NCI-H187 treated with DMSO at 0.1 percent for 48 hours (cell line): Measurements from ENCODE around the gene DOC2B.

Experiments
- DNase-seq: peaks from one replicate; lab custom pipeline; 2025; lab: John Stamatoyannopoulos, UW

The DOC2B gene

DNA sequence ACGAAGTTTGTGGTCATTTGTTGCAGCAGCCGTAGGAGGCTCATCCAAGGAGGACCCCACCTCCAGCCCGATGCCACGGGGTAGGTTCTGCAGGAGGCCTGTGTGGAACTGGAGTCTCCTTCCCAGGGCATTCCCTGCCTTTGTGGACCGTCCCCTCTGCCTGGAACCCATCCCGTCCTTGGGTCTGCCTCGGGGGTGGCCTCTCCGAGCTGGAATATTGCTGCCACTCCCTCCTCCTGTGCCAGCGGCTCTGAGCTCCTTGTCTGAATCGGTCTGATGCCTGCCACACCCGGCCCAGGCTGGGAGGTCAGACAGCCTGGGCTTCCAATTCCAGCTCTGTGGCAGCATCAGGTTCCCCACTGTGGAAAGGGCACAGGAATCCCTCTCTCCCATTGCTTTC is 18.8 kb downstream of the DOC2B start:
- DNase-seq, result no peak

DNA sequence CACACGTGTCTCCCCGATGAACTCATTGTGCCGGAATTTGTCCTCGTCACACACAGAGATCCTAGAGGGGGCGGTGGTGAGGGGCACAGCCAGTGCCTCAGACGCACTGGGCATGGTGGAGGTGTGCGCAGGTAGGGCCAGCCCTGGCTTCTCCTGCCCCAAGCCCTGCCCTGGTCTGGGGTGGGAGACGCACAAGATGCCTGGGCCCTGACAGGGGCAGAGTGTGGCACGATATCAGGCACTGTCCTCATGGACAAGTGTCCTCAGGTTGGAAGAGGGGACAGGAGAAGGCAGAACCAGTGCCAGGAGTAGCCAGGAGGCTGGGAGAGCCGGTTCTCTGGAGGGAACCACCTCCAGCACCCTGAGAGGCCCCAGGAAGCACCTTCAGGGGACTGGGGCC is 20.0 kb downstream of the DOC2B start:
- no peak for DNase-seq

DNA sequence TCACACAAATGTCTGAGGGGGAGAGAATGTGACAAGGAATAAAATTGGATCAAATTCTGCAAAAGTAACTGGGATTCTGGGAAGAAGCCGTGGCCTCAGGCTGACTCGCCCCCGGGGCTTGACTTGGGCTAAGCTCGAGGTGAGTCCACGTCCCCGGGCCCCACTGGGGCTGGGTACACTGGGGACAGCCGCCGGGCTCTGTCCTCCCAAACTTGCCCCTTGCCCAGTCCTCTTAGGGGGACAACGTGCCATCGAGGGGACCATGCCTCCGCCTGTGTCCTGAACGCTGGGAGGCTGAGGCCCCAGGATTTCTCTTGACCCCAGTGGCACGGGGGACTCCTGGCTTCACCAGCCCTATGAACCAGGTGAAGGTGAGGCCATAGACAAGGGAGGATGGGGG is 21.1 kb downstream of the DOC2B start:
- no peak for DNase-seq

DNA sequence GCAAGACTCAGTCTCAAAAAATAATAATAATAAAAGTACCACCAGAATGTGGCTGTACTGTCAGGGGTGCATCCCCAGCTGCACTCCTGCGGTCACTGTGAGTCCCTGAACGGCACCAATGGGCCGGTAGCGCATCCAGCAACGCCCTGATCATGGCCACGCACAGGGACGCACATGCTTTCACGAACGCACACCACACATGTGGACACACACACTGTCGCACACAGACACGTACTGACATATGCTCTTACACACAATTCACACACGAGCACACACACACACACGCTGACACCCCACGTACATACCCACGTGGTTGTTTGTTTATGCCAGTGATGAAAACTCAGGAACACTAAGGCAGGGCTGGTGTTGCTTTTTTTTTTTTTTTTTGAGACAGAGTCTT is 21.8 kb downstream of the DOC2B start:
- DNase-seq, result no peak

DNA sequence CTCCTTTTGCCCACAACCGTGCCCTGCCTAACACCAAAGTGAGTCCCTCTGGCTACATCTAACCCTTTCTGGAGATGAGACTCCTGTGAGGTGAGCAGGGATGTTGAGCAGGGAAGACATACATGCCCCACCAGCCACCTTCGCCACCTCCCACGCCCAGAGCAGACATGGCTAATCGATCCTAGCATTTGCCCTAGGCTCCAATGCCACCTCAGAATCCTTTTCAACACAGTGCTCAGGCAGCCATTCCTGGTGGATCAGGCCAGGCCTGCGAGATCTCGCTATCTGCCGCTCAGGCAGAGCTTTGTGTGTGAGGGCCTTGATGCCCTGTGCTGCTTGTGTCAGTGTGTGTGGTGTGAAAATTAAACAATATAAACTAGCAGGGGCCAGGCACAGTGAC is 23.1 kb downstream of the DOC2B start:
- no peak for DNase-seq

DNA sequence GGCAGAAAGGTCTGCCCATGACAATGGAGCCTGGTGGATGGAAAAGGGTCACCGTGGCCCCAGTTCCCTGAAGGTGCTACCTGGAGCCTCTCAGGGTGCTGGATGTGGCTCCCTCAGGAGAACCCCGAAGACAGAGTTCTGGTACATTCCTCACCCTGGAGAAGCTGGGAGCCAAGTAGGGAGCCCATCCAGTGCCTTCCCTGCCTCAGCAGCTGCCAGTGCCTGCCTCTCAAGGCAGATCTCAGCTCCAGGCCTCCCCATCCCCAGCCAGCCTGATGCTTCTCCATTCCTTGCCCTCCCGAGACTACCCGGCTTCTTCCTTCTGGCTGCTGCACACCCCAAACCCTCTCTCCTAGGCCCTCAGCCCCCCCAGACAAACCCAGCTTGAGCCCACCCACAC is 23.5 kb downstream of the DOC2B start:
- no peak for DNase-seq

DNA sequence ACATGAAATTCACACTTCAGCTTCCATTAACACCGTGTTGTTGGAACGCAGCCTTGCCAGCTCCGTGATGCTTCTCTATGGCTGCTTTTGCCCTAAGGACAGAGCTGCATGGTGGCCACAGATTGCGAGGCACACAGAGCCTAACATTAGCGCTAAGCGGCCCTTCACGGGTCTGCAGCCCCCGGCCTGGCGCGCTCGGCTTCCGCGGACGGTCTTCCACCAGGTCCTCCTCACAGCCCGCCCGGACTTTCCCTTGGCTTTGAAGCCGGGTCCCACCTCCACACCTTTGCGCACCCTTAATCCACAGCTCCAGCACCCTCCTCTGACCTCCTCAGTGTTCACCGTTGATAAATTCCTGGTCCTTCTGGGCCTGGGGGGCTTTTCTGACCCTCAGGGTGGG is 24.5 kb downstream of the DOC2B start:
- DNase-seq, result no peak

DNA sequence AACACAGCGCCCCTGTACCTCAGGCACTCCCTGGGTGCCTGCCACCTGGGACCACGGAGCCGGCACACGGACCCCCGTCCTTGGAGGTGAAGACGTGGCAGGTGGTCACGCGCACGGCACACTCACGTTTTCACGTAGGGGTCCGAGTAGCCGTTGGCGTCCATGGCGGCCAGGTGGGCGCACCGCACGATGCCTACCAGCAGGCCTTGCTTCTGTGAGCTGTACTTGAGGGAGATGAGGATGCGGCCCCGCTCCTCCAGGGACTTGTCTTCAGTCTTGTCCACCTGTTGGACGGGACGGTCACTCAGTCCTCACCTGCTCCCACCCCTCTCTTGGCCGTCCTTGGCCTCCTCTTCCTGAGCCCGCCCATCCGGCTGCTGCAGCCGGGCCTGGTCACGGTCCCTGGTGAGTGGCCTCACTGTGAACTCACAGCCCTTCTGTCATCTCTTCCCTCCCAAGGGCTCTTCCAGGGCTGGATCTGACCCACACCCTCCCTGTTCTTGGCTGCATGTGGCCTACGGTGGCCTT is 25.3 kb downstream of the DOC2B start:
- no peak for DNase-seq

DNA sequence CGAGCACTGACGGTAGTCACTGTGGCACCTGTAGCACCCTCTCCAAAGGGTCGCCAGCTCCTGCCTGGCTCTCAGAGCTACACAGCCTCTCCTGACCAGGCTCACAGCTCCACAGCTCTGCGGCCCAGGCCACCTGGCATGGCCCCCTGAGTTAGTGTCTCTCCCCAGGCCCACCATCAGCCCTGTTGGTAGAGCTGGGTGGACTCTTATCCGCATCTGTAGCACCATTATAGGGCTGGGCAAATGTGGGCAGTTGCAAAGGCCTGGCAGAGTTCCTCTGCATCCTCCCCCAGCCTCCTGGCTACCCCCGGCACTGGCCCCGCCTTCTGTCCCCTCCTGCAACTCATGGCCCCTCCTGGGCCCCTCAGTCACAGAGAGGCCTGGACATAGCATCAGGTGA is 25.9 kb downstream of the DOC2B start:
- DNase-seq, result no peak

DNA sequence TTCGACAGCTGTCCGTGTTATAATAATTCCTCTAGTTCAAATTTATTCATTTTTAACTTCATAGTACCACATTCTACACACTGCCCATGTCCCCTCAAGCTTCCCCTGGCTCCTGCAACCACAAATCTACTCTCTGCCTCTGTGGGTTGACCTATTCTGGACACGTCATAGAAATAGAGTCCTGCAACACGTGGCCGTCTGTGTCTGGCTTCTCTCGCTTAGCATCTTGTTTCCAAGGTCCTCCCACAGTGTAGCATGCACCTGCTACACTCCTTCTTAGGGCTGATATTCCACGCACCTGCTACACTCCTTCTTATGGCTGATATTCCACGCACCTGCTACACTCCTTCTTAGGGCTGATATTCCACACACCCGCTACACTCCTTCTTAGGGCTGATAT is 27.6 kb downstream of the DOC2B start:
- no peak for DNase-seq

DNA sequence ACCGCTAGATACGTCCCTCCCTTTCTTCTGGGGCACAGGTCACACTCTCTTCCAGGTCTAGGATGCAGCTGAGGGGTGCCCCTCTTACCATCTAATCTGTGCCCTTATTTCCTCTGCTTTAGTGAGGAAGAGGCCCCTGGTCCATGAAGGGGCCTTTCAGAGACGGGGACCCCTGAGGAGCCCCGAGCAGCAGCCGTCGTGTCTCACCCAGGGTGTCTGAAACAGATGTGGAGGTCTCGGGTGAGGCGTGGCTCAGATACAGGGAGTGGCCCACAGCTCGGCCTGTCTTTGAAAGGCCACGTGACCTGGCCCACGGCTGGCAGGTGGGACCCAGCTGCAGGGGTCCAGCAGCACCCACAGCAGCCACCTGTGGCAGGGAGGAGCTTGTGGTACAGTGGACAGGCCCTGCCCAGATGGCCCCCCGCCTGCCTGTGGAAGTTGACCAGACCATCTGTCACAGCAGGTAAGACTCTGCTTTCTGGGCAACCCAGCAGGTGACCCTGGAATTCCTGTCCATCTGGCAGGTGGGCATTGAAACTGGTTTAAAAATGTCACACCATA is 28.5 kb downstream of the DOC2B start:
- no peak for DNase-seq

DNA sequence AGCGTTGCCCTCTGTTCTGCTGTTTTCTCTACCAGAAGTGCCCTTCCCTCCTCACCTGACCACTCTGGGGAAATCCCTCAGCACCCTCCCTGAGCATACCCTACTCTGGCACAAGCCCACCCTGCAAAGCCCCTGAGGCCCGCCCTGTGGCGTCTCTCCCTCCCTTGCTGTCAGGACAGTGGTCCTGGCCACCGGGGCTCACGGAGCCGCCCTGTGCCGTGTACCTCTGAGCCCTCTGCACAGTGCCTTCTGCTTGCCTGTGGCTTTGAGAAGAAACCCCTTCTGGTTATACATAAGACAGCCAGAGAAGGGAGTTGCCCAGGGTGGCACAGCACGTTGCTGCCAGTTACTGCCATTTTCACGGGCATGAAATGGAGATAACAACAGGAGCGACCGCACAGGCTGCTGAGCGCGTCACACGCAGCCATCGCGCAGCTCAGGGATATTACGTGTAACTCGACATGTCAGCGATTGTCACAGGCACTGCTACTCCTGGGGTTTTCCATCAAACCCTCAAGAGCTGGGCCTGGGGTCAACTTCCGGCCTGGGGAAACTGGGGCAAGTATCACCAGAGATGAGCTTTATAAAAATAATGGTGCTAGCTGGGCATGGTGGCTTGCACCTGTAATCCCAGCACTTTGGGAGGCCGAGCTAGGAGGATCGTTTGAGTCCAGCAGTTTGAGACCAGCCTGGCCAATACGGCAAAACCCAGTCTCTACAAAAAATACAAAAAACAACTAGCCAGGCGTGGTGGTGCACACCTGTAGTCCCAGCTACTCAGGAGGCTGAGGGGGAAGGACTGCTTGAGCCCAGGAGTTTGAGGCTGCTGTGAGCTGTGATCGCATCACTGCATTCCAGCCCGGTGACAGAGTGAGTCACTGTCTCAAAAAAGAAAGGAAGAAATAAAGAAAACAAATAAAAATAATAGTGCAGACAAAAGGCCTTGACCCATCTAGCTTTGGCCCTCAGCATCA is 29.3 kb downstream of the DOC2B start:
- DNase-seq, result no peak

DNA sequence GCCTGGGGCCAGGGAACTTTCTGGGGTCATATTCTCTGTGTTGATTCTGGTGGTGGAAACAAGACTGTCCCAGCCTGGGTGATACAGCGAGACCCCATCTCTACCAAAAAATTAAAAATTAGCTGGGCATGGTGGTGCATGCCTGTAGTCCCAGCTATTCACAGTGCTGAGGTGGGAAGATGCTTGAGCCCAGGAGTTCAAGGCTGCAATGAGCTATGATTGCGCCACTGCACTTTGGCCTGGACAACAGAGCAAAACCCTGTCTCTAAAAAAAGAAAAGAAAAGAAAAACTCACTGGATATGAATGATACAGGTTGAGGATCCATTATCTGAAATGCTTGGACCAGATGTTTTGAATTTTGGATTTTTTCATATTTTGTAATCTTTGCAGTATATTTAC is 30.4 kb downstream of the DOC2B start:
- DNase-seq, result no peak

DNA sequence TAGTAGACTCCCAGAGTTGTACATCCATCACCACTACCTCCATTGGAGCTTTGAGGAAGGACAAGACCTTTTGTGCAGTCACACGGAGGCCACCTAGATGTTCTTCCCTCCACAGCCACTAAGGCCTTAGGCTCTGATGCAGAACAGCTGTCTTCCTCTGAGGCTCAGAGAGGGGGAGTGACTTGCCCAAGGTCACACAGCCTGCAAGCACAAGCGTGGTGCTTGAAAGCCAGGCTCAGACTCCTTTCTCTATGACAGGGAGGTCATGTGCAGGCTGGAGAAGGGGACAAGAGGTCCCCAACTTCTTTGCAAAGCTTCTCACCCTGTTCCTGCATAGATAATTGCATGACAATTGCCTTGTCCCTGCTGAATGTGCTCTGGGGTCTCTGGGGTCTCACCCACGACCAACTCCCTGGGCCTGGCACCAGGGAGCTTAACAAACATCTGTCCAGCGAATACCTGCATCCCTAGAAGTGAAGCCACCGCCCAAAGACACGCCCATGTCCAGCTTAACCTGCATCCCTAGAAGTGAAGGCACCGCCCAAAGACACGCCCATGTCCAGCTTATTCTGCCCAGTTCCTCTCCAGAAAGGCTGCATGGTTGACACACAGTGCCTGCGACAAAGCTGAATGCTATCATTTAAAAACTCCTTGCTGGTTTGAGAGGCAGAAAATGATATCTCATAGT is 31.4 kb downstream of the DOC2B start:
- DNase-seq, result no peak

DNA sequence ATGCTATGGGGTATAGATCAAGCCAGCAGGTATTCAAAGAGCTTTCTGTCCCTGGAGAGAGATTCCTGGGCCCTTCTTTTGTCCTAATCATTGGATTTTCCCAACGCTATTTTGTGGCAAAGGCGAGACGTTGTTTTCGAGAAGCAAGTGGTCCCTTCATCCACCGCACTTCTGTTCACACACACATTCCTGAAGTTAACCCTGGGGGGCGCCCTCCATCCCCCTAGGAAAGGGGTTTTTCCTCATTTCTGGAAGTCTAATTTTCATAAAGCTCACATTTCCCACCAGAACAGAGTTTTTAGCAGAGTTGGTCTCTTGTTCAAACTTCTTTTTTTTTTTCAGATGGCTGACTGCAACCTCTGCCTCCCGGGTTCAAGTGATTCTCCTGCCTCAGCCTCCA is 32.2 kb downstream of the DOC2B start:
- no peak for DNase-seq

DNA sequence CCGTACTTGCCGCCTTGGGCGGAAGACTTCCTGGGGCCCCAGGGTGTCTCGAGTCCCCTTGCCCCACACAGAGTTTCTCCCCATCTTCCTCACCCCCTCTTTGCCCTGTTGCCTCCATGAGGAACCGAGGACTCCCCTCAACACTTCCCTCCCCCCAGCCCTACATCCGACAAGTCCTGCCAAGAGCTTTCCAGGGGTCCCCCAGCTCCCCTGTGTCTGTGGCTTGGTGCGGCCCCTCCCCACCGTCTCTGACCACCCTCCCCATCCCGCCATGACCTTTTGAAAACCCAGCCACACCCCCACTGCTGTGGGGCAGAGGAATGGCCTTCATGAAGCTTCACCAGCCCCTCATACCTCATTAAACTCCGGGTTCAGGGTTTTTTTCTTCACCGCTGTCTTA is 32.7 kb downstream of the DOC2B start:
- no peak for DNase-seq

DNA sequence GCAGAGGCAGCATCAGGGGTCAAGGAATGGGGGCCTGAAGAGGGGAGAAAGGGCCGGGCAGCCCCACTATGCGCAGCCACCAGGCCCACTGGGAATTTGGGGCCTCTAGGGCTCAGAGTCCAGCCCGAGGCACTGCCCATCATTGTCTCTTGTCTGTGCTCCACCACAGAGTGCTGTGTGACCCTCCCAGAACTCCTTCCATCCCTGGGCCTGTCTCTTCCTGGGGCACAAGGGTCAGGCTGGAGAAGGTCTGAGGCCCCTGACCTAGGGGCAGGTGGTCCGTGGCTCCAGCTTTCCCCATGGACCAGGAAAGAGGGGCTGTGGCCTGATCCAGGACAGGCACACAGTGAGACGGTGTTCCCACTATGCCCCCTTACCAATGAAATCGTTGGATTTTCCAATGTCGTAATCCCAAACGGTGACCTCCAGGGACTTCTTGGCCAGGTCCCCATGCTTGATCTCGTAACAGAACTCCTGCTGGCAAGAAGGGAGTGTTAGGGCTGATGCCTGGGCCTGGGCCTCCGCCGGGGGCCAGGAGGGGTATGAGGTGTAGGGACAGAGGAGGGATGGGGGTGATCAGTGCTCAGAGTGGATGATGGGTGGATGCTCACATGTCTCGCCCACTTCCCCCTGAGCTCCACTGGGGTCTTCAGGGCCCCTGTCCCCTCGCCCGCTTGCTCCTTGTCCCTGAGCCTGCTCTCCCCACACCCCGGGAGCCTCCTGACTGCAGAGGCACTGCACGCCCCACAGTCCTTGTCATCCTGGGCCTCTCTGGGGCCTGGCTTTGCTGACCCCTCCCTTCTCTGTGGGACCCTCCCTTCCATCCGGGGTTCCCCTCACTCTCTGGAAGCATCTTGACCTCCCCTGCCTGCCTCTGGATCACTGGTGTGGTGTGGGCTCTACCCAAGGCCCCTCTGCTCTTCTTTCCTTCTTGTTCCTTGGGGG is 33.4 kb downstream of the DOC2B start:
- no peak for DNase-seq

DNA sequence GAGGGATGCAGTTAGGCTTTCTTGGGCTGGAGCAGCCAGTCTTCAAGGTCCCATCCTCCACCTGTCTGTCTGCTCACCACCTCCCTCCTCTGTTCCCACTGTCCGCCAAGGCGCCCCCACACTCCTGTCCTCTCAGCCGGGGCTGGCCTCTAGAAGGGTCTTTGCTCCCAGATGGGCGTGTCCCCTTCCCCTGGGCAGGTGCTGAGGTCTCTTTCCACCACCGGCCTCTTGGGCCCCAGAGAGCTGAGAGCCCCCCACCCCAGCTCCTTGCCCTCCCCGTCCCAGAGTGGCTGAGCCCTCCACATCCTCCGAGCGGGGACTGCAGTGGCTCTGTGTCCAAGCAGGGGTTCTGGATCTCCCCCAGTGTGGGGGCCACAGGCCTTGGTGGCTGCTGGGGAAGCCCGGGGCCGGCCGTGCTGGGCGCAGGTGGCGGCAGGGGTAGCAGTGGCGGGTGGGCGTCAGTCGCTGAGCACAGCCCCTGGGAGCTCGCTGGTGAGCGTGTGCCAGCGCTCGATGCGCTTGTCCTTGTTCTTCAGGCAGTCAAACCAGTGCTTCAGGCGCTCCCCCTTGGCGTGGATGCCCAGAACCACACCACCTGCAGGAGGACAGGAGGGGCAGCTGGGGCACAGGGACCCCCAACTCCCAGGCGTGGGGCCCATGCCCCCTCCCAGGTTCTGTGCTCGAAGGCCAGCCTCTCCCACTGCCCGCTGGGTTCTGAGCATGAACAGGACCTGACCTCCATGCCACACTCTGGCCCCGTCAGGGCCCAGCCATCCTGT is 34.3 kb downstream of the DOC2B start:
- DNase-seq, result no peak

DNA sequence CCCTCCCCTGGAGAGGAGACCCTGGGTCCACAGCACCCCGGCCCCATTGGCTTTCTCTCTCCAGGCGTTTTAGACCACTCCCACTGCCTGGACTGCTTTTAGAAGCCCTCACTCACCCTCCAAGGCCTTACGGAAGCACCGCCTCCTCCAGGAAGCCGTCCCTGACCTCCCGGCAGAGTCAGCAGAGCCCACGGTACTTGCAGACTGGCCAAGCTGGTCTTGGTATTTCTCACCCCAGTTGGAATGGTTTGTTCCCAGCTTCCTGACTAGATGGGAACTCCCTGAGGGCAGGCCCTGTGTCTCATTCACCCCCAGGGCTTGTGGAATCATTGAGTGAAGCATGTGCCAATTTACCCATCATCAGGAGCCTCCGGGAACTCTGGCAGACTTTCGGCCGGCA is 34.9 kb downstream of the DOC2B start:
- DNase-seq, result no peak

DNA sequence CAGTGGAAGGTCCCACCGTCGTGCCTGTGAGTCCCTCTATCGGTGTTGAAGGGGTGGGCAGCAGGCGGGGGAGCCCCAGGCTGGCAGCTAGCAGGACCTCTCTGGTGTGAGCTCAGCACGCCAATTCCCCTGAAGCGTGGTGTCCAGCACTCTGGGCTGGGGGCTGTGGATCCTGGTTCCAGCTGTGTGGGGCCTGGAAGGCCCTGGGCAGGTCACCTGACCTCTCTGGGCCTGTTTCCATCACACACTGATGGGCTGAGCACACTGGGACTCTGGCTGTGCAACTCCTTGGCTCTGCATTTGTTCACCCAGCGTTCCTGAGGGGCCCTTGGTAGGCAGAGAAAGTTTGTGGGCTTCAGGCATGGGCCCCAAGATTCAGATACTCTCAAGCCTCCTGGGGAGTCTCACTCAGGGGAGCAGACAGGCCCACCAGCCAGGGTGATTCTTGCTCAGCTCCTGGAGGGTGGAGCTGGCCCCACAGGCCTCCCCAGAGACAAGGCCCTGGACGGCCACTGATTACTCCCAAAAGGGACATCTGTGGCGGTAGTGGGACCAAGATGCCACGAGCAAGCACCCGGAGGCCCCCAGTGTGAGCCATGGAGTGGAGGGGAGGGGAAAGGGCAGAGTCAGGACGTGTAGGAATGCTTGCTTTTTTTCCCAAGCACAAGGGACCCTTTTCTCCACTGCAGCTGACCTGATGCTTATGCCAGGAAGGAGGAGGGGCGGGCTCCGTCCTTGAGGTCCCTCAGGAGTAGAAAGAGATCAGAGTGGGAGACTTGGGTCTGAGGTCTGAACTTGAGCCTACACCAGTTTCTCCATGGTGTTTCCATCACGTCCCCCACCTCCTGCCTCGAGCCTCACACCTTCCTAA is 35.5 kb downstream of the DOC2B start:
- no peak for DNase-seq
